HCT116 (cell line): ENCODE data around the gene LSM14A. TPM values are rescaled to one million over a fixed set of nuclear protein-coding genes. Genes with fewer than 3 reads are reported as not detected.

Experiments
- ATAC-seq: fragments of 200-7000 bp; cut with Tn5 transposase; 2 replicates; pipeline ENCODE4 v1.9.1; 2020; ENCODE audit warnings: mild to moderate bottlenecking, moderate library complexity
- BruUV-seq: library from RNA; stranded (reverse); fragments of 400-500 nt; replicated peaks from 2 replicates; lab custom pipeline; 2021; lab: Mats Ljungman, UMichigan
- CTCF ChIA-PET: fragments of 300-600 bp; sonication (Branson Sonifier 250); formaldehyde crosslinking; loops from one replicate; lab custom pipeline; 2021; ENCODE audit warnings: antibody characterized with exemption; lab: Charles Lee
- POLR2A ChIA-PET: fragments of 300-600, 350-600 bp; sonication (Branson Sonifier 250); formaldehyde crosslinking; loops from one replicate; lab custom pipeline; 2021; ENCODE audit warnings: antibody characterized with exemption; lab: Charles Lee
- RAD21 ChIA-PET, 2 experiments: fragments of 300-600 bp; sonication (Branson Sonifier 250); formaldehyde crosslinking; loops; one replicate each; lab custom pipeline; 2023; ENCODE audit warnings: low total read pairs in 2 of 2; ENCODE audit not compliant: uncharacterized antibody in 2 of 2, unreplicated experiment in 2 of 2, low non-redundant PET in 1 of 2; lab: Charles Lee
- DNase-seq: peaks from one replicate; pipeline ENCODE4 v3.0.0-alpha.2; 2010; ENCODE audit warnings: low read depth, low spot score
- H2AFZ ChIP-seq: fragments of 200-600 bp; shearing (Covaris generic), sonication (generic); 2 replicates; pipeline ENCODE4 v1.6.1; 2017; ENCODE audit warnings: low read depth, mixed run types, mixed read lengths, antibody characterized with exemption, low read length; ENCODE audit not compliant: poor library complexity, severe bottlenecking
- H3K27ac ChIP-seq: 2 replicates; pipeline ENCODE4 v1.5.1; 2012; ENCODE audit warnings: low read depth, low read length
- H3K27me3 ChIP-seq: fragments of 200-600 bp; sonication (generic); 2 replicates; pipeline ENCODE4 v1.6.1; 2016; ENCODE audit warnings: mixed run types, low read length, mixed read lengths; ENCODE audit not compliant: insufficient read depth
- H3K36me3 ChIP-seq, 2 experiments: fragments of 200-500 bp in 1 of 2; fragments of 200-600 bp in 1 of 2; sonication (Bioruptor generic) in 1 of 2; sonication (generic) in 1 of 2; 2 replicates each; pipeline versions ENCODE4 v1.5.1 to v1.6.1; 2014 to 2016; ENCODE audit warnings: low read length in 2 of 2, inconsistent platforms in 1 of 2, mixed read lengths in 1 of 2, mixed run types in 1 of 2; ENCODE audit not compliant: insufficient read depth in 2 of 2, control insufficient read depth in 1 of 2
- H3K4me1 ChIP-seq, 2 experiments: fragments of 200-600 bp in 1 of 2; sonication (generic) in 1 of 2; 2 replicates each; pipeline versions ENCODE4 v1.5.1 to v1.6.1; 2012 to 2017; ENCODE audit warnings: low read length in 2 of 2, inconsistent platforms in 1 of 2, mild to moderate bottlenecking in 1 of 2, mixed read lengths in 1 of 2, mixed run types in 1 of 2, moderate library complexity in 1 of 2; ENCODE audit not compliant: insufficient read depth in 2 of 2, control insufficient read depth in 1 of 2
- H3K4me2 ChIP-seq: fragments of 200-600 bp; sonication (generic); 2 replicates; pipeline ENCODE4 v1.6.1; 2017; ENCODE audit warnings: mixed run types, low read length, mixed read lengths
- H3K4me3 ChIP-seq, 2 experiments: fragments of 200-600 bp in 1 of 2; sonication (generic) in 1 of 2; replicated peaks in 1 of 2; 2 replicates each; pipeline ENCODE4 v1.5.1; 2011 to 2016; ENCODE audit warnings: low read length in 2 of 2, control low read depth in 1 of 2, low read depth in 1 of 2, mild to moderate bottlenecking in 1 of 2, mixed read lengths in 1 of 2, mixed run types in 1 of 2
- H3K79me2 ChIP-seq: fragments of 200-600 bp; sonication (generic); 2 replicates; pipeline ENCODE4 v1.6.1; 2017; ENCODE audit warnings: mild to moderate bottlenecking, mixed run types, low read length, moderate library complexity, mixed read lengths; ENCODE audit not compliant: insufficient read depth
- H3K9ac ChIP-seq: fragments of 200-600 bp; sonication (generic); 2 replicates; pipeline ENCODE4 v1.6.1; 2016; ENCODE audit warnings: low read length, mixed read lengths
- H3K9me2 ChIP-seq: fragments of 200-600 bp; sonication (generic), shearing (Covaris generic); 2 replicates; pipeline ENCODE4 v1.6.1; 2017; ENCODE audit warnings: mixed run types, mild to moderate bottlenecking, moderate library complexity; ENCODE audit not compliant: insufficient read depth
- H3K9me3 ChIP-seq, 2 experiments: fragments of 200-500 bp in 1 of 2; fragments of 200-600 bp in 1 of 2; sonication (Bioruptor generic) in 1 of 2; sonication (generic) in 1 of 2; 2 replicates each; pipeline ENCODE4 v1.6.1; 2014 to 2017; ENCODE audit warnings: low read length in 2 of 2, mixed read lengths in 2 of 2, inconsistent platforms in 1 of 2, low read depth in 1 of 2, mild to moderate bottlenecking in 1 of 2, mixed run types in 1 of 2, moderate library complexity in 1 of 2; ENCODE audit not compliant: control insufficient read depth in 1 of 2, insufficient read depth in 1 of 2
- H4K20me1 ChIP-seq: fragments of 200-600 bp; sonication (generic), shearing (Covaris generic); 2 replicates; pipeline ENCODE4 v1.6.1; 2017; ENCODE audit warnings: mixed run types, mild to moderate bottlenecking, moderate library complexity; ENCODE audit not compliant: insufficient read depth
- ELF1 ChIP-seq: IDR thresholded peaks from 2 replicates; pipeline ENCODE4 v1.6.1; 2012; ENCODE audit warnings: low read depth, borderline replicate concordance
- EZH2 ChIP-seq: fragments of 200-600 bp; sonication (generic); IDR thresholded peaks from 2 replicates; pipeline ENCODE4 v1.6.1; 2017; ENCODE audit warnings: antibody characterized with exemption, mixed run types
- POLR2A ChIP-seq: IDR thresholded peaks from 2 replicates; pipeline ENCODE4 v1.7.0; 2011; ENCODE audit warnings: borderline replicate concordance; ENCODE audit not compliant: insufficient read depth, insufficient read length; ENCODE audit errors: extremely low read depth
- POLR2AphosphoS5 ChIP-seq: IDR thresholded peaks from 2 replicates; pipeline ENCODE4 v1.6.1; 2011; ENCODE audit warnings: mild to moderate bottlenecking, low read depth, low read length, moderate library complexity
- RAD21 ChIP-seq: IDR thresholded peaks from 2 replicates; pipeline ENCODE4 v1.6.1; 2012; ENCODE audit warnings: low read depth, mild to moderate bottlenecking
- SIN3A ChIP-seq: IDR thresholded peaks from 2 replicates; pipeline ENCODE4 v1.6.1; 2012; ENCODE audit warnings: low read depth
- ZNF274 ChIP-seq: fragments of 200-500 bp; sonication (Bioruptor generic); IDR thresholded peaks from 2 replicates; pipeline ENCODE4 v1.6.1; 2014; ENCODE audit warnings: mild to moderate bottlenecking, low read depth, low read length, inconsistent platforms
- intact Hi-C: fragments of 100-400 bp; cut with micrococcal nuclease; formaldehyde crosslinking; loops from 2 replicates; pipeline ENCODE4 v1.10.0; 2022
- total RNA-seq: library from RNA; stranded (reverse); gene quantifications from one replicate; pipeline ENCODE4 v1.2.1, GENCODE V29; 2021; ENCODE audit not compliant: unreplicated experiment
- TF ChIP-seq, protein P1 (sequence below): IDR thresholded peaks from 2 replicates; pipeline ENCODE4 v1.6.1; 2012; ENCODE audit warnings: low read depth

The LSM14A gene
- total RNA-seq, 1 experiment from 2014 or later = 120 TPM

DNA sequence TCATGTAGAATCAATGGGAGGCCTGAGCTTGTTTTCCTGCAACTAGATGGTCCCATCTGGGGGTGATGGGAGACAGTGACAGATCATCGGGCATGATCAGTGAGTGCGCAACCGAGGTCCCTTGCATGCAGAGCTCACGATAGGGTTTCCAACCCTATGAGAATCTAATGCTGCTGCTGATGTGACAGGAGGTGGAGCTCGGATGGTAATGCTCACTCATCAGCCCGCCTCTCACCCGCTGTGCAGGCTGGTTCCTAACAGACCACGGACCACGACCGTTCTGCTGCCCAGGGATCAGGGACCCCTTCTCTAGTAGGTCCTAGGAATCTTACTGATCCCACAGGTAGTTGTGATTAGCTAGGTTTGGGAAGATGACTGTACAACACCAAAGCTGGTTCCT, 58.5 kb downstream of the LSM14A start:
- Histone ChIP-seq H3K27me3 (no peaks in the 10 kb centered on the region), H3K4me1 (peaks cover 16 to 30% of the 10 kb centered on the region in 2 experiments), H3K9me2 (no peaks in the 10 kb centered on the region), H3K4me3 (no peak overlapping the region), H4K20me1 (0 out of 2 replicates have a peak, but pooled peaks cover 2% of the 10 kb centered on the region), H3K9ac (no peak overlapping the region), H3K9me3 (no peaks in the 10 kb centered on the region), H2AFZ (no peak overlapping the region), H3K79me2 (peaks cover 7% of the 10 kb centered on the region), H3K36me3 (peaks cover 34% of the 10 kb centered on the region in 2 experiments), H3K27ac (no peak overlapping the region), H3K4me2 (no peak overlapping the region)
- TF ChIP-seq, protein P1, sequence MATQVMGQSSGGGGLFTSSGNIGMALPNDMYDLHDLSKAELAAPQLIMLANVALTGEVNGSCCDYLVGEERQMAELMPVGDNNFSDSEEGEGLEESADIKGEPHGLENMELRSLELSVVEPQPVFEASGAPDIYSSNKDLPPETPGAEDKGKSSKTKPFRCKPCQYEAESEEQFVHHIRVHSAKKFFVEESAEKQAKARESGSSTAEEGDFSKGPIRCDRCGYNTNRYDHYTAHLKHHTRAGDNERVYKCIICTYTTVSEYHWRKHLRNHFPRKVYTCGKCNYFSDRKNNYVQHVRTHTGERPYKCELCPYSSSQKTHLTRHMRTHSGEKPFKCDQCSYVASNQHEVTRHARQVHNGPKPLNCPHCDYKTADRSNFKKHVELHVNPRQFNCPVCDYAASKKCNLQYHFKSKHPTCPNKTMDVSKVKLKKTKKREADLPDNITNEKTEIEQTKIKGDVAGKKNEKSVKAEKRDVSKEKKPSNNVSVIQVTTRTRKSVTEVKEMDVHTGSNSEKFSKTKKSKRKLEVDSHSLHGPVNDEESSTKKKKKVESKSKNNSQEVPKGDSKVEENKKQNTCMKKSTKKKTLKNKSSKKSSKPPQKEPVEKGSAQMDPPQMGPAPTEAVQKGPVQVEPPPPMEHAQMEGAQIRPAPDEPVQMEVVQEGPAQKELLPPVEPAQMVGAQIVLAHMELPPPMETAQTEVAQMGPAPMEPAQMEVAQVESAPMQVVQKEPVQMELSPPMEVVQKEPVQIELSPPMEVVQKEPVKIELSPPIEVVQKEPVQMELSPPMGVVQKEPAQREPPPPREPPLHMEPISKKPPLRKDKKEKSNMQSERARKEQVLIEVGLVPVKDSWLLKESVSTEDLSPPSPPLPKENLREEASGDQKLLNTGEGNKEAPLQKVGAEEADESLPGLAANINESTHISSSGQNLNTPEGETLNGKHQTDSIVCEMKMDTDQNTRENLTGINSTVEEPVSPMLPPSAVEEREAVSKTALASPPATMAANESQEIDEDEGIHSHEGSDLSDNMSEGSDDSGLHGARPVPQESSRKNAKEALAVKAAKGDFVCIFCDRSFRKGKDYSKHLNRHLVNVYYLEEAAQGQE = no peak
- TF ChIP-seq POLR2AphosphoS5 (no peak), ELF1 (no peak), POLR2A (no peak), EZH2 (no peak), ZNF274 (no peak), SIN3A (no peak), RAD21 (no peak)
- BruUV-seq = no TSS peak
- ATAC-seq (no peak), DNase-seq (no peak)
- intact Hi-C loops = no loop called here
- ChIA-PET CTCF (interaction anchor here (1.0 kb wide), 1 partner anchor 11 kb away, joined by 3 read pairs; no protein-coding TSS in a partner anchor), RAD21 (no interaction called here), POLR2A (no interaction called here)
